ENCODE results near the gene CLNK. TPM values are rescaled to one million over a fixed set of nuclear protein-coding genes. Genes with fewer than 3 reads are reported as not detected.

CLNK gene
- total RNA-seq, 2 experiments from 2014 or later = 0.05 to 0.17 TPM

- no peaks in the 10 kb centered on the region for H3K36me3 ChIP-seq (ENCODE audit: insufficient read depth, low read length)
- ChIA-PET CTCF (no interaction called here), POLR2A (no interaction called here)
- no peak overlapping the region for H3K27ac ChIP-seq (ENCODE audit: low read depth in 1 of 2, low read length in 2 of 2)
- no peak for ATAC-seq (ENCODE audit: poor library complexity)
- TF ChIP-seq, protein P1, sequence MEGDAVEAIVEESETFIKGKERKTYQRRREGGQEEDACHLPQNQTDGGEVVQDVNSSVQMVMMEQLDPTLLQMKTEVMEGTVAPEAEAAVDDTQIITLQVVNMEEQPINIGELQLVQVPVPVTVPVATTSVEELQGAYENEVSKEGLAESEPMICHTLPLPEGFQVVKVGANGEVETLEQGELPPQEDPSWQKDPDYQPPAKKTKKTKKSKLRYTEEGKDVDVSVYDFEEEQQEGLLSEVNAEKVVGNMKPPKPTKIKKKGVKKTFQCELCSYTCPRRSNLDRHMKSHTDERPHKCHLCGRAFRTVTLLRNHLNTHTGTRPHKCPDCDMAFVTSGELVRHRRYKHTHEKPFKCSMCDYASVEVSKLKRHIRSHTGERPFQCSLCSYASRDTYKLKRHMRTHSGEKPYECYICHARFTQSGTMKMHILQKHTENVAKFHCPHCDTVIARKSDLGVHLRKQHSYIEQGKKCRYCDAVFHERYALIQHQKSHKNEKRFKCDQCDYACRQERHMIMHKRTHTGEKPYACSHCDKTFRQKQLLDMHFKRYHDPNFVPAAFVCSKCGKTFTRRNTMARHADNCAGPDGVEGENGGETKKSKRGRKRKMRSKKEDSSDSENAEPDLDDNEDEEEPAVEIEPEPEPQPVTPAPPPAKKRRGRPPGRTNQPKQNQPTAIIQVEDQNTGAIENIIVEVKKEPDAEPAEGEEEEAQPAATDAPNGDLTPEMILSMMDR (IDR thresholded peaks at IDR 0.05) = no peak
- H3K4me3 Mint-ChIP-seq = no peak overlapping the region
- H3K4me1 Mint-ChIP-seq (ENCODE audit: low read depth) = no peaks in the 10 kb centered on the region
- H3K9me3 ChIP-seq (ENCODE audit: control insufficient read depth in 1 of 2, insufficient read depth in 1 of 2, low read length in 2 of 2) = no peaks in the 10 kb centered on the region
- no peak overlapping the region for H3K27ac Mint-ChIP-seq
- peak in 3 of 14 experiments; percentile 4 to 12 (median 12) for DNase-seq
- no peaks in the 10 kb centered on the region for H3K27me3 ChIP-seq (ENCODE audit: control insufficient read depth in 1 of 2, insufficient read depth in 2 of 2, low read length in 2 of 2)
- intact Hi-C loops (cut with DNase I, micrococcal nuclease) = no loop called here
- no peaks in the 10 kb centered on the region for H3K9me3 Mint-ChIP-seq
- no peaks in the 10 kb centered on the region for H3K4me1 ChIP-seq (ENCODE audit: insufficient read depth, low read length)
- no peaks in the 10 kb centered on the region for H3K36me3 Mint-ChIP-seq (ENCODE audit: low read depth)
- no peak overlapping the region for H3K4me3 ChIP-seq (ENCODE audit: low read length)
- H3K27me3 Mint-ChIP-seq = no peaks in the 10 kb centered on the region
Observed at GRCh38 chr4:10622728-10623127, 61.8 kb downstream of the CLNK start.

DNA sequence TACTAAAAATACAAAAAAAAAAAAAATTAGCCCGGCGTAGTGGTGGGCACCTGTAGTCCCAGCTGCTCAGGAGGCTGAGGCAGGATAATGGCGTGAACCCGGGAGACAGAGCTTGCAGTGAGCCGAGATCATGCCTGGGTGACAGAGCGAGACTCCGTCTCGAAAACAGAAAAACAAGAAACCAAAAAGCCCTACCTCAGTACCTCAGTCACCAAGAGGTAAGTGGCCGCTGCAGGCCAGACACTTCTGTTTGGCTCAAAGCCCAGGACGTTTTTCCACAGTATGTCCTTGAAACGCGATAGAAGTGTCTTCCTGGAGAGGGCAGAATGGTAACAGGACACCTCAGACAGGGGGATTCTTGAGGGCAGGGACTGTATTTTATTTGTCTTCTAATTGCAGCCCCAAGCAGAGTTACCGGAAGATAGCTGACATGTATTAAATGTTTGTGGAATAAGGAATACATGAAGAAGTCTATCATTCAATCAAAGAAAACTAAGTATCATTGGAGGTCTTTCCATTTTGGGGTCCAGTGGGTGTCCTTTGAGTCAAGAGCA lies 63.6 kb downstream of the CLNK start:
- Histone ChIP-seq H3K4me3 (ENCODE audit: low read length) (no peak overlapping the region), H3K9me3 (ENCODE audit: control insufficient read depth in 1 of 2, insufficient read depth in 1 of 2, low read length in 2 of 2) (no peaks in the 10 kb centered on the region), H3K4me1 (ENCODE audit: insufficient read depth, low read length) (no peaks in the 10 kb centered on the region), H3K36me3 (ENCODE audit: insufficient read depth, low read length) (no peaks in the 10 kb centered on the region), H3K27me3 (ENCODE audit: control insufficient read depth in 1 of 2, insufficient read depth in 2 of 2, low read length in 2 of 2) (no peaks in the 10 kb centered on the region), H3K27ac (ENCODE audit: low read depth in 1 of 2, low read length in 2 of 2) (no peak overlapping the region)
- no peaks in the 10 kb centered on the region for H3K9me3 Mint-ChIP-seq
- DNase-seq (no peak), ATAC-seq (ENCODE audit: poor library complexity) (no peak)
- POLR2A ChIA-PET = no interaction called here
- no peaks in the 10 kb centered on the region for H3K4me1 Mint-ChIP-seq (ENCODE audit: low read depth)
- TF ChIP-seq, protein P1 (IDR thresholded peaks at IDR 0.05) = no peak
- no peaks in the 10 kb centered on the region for H3K27me3 Mint-ChIP-seq
- CTCF ChIA-PET = no interaction called here
- H3K36me3 Mint-ChIP-seq (ENCODE audit: low read depth) = no peaks in the 10 kb centered on the region
- intact Hi-C loops (cut with DNase I, micrococcal nuclease) = no loop called here
- no peak overlapping the region for H3K4me3 Mint-ChIP-seq
- no peak overlapping the region for H3K27ac Mint-ChIP-seq

- Mint-ChIP-seq H3K4me3 (no peak overlapping the region), H3K9me3 (no peaks in the 10 kb centered on the region)
Observed at GRCh38 chr4:10619855-10620254, 64.7 kb downstream of the CLNK start.

More at GRCh38 chr4:10619855-10620254, 64.7 kb downstream of the CLNK start:
- ChIA-PET POLR2A (no interaction called here), CTCF (no interaction called here)
- no peak overlapping the region for H3K27ac Mint-ChIP-seq
- H3K4me1 Mint-ChIP-seq (ENCODE audit: low read depth) = no peaks in the 10 kb centered on the region
- ATAC-seq (ENCODE audit: poor library complexity) (no peak), DNase-seq (no peak)
- H3K36me3 Mint-ChIP-seq (ENCODE audit: low read depth) = no peaks in the 10 kb centered on the region
- TF ChIP-seq, protein P1 (IDR thresholded peaks at IDR 0.05) = no peak
- Histone ChIP-seq H3K27me3 (ENCODE audit: control insufficient read depth in 1 of 2, insufficient read depth in 2 of 2, low read length in 2 of 2) (no peaks in the 10 kb centered on the region), H3K36me3 (ENCODE audit: insufficient read depth, low read length) (no peaks in the 10 kb centered on the region), H3K9me3 (ENCODE audit: control insufficient read depth in 1 of 2, insufficient read depth in 1 of 2, low read length in 2 of 2) (no peaks in the 10 kb centered on the region), H3K4me3 (ENCODE audit: low read length) (no peak overlapping the region), H3K27ac (ENCODE audit: low read depth in 1 of 2, low read length in 2 of 2) (no peak overlapping the region), H3K4me1 (ENCODE audit: insufficient read depth, low read length) (no peaks in the 10 kb centered on the region)
- H3K27me3 Mint-ChIP-seq = no peaks in the 10 kb centered on the region
- intact Hi-C loops (cut with DNase I, micrococcal nuclease) = no loop called here

All from CD4-positive, alpha-beta T cell (primary cell).